NCI-H460 (cell line): Measurements from ENCODE around the gene MYLK. TPM values are rescaled to one million over a fixed set of nuclear protein-coding genes. Genes with fewer than 3 reads are reported as not detected.

Experiments
- DNase-seq: peaks from one replicate; pipeline ENCODE4 v3.0.0-alpha.2; 2016; ENCODE audit warnings: low read depth; ENCODE audit errors: extremely low read depth
- total RNA-seq: library from RNA; depleted of rRNA; stranded (reverse); fragments of >200 nt; shearing (Covaris generic); gene quantifications from 2 replicates; pipeline ENCODE4 v1.2.3, GENCODE V29; 2014

The MYLK gene
- total RNA-seq, 1 experiment from 2014 or later: not detected

DNA sequence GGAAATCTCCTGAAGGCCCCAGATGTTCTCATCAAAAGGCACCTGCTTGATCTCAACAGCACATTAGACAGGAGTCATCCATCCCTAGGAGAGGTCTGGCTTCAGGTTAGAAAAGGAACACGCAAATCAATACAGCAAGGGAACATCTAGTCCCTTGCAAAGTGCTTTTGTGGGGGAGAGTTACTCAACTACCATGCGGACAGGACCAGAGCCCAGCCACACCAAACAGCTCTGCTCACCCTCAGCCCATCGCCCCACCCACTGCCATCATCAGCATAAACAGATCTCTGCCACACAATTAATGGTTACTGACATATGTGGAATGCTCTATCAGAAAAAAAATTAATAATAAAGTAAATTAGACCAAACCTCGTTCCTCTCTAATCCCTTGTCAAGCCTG is 85.6 kb downstream of the MYLK start:
- no peak for DNase-seq

DNA sequence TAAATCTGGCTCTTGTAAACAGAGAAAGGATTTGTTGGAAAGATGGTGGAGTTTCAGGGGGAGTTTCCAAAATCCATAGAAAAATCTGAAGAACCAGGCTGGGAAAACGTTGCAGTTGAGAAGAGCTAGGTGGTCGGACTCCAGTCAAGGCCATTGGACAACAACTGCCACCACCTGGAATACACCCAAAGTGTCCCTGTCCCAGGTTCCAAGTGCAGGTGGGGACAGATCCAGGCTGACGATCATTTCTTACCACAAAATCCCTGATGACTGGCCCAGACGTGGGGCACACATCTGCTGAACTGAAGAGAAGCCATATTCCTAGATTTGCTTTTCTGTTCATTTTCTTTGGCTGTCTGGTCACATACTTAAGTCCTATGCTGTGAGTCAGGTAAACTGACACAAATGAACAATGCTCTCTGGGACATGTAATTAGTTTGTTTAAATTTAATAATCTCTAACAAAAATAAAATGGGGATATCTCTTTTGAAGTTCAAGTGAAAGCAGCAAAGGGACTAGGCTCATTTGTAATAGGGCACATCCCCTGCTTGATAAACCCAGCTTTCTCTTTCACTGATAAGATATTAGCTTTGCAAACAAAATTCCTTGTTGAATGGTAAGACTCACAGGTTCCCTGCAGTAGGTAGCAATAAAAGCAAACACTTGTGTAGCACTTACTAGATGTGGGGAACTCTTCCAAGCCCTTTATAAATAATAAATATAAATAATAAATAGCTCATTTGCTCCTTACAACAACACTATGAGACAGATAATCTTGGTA is 88.5 kb downstream of the MYLK start:
- no peak for DNase-seq

DNA sequence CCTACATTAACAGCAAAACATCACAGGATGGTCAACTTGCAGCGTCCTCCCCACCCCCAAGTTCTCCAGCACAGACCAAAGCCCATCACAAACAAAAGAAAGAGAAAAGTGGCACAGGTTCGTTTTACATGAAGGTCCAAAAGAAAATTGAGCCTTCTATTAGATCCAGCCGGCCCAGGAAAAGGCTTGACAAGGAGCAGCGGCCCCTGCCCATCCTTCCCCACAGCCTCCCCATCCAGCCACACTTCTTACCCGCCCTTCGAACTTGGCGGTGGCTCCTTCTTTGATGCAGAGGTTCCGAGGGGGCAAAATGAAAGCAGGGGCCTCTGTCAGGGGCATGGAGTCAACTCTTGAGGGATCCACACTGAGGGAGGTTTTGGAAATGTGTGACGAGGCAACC is 90.7 kb downstream of the MYLK start:
- no peak for DNase-seq

DNA sequence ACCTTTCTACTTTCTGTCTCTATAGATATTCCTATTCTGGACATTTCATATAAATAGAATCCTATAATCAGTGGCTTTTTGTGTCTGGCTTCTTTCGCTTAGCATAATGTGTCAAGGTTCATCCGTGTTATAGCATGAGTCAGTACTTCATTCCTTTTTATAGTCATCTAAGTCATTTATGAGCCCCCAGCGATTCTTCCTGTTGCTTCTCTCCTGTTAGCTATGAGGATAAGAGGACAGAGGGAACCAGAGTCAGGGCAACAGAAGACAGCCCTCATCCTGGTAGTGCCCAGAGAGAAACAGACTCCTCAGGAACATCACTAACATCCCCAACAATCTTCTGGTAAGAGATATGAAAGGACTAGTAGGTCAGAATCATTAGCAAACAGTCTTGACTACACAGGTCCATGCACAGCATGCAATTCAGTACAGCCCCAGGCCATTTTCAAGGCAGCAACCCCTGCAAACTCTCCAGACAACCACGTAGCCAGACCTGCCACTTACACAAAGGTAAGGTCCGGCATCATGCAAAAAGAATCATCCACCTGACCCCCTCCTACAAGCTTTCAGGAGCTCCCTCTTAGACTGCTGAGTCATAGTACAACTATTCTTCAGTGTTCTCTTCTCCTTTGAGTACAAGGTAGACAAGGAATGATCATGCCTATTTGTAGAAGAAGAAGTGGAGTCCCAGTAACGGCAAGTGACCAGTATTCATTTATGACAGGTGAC is 91.5 kb downstream of the MYLK start:
- DNase-seq: no peak

DNA sequence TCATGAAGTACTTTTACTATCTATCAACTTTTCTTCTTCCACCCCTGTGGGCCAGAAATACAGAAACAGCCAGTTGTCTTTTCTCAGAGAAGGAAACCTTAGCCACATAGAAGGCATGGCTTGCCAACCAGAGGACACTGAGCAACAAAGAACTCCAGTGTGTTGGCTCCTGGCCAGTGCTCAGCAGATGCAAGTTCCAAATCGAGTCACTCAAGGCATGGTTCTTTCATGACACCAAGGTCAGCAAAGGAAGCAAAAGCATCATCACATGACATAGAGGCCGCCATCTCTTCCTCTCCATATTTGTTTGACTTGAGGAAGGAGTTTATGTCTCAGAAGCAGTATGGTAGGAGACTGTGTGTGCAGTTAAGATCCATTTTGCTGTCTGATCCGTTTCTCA is 92.2 kb downstream of the MYLK start:
- no peak for DNase-seq

DNA sequence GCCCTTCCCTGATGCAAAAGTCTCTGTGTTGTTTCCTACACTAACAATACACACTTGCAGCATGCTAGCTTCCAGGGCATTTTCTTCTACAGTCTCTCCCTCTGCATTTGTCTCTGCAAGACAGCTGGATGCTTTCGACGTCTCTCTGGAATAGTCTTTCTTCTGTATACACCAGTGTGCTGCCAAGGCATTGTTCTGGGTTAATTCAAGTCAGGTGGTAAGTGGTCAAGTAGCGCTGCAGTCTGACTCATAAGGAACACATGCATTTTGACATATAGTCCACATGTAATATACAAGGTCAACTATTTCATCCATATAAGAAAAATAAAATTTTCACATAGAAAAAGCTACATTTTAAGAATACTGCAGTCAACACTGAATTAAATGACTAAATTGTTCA is 92.7 kb downstream of the MYLK start:
- DNase-seq: no peak

DNA sequence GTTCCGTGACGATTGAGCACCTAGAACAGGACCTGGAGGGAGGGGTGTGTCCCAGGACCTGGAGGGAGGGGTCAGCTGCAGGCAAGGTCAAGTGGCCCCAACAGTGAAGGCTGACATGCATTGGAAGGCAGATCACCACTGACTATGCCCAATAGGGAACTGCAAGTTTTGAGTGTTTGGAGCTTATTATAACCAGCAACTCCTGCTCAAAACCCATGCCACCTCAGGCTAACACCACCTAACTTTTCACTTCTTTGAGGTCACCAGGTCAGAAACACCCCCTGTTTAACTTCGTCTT is 93.1 kb downstream of the MYLK start:
- no peak for DNase-seq

DNA sequence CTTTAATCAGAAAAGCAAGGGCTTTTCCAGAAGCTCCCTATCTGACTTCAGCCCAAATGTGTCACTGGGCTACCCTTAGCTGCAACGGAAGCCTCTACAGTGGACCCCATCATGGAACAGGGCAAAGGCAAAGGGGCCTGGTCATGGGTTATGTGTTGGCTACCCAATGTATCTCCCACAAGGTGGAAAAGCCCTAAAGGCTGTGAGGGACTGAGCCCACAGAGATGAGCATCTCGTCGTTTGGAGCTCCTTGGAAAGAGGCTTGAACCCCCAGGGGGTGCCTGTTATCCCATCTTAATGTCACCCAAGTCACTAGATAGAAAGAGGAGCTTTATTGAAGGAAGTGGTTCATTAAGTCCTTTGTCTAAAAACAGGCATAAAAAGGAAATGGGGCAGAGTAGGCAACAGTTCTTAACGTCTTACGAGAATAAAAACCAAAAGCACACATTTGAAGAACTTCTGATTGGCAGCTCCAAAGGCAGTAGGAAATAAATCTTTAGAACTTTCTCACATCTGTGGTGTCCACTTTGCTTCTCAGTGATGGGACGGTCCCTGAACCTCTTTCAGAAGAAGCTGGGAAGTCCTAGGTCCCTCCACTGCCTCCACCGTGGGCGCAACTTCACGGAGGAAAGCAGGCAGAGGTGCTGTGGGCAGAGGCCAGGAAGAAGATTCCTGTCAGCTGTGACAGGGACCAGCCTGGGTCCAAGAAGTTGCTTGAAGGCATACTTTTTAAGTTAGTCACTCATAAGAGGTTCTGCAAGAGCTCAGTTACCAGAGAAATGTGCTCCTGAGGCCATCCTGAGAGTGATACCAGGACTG is 93.7 kb downstream of the MYLK start:
- no peak for DNase-seq

DNA sequence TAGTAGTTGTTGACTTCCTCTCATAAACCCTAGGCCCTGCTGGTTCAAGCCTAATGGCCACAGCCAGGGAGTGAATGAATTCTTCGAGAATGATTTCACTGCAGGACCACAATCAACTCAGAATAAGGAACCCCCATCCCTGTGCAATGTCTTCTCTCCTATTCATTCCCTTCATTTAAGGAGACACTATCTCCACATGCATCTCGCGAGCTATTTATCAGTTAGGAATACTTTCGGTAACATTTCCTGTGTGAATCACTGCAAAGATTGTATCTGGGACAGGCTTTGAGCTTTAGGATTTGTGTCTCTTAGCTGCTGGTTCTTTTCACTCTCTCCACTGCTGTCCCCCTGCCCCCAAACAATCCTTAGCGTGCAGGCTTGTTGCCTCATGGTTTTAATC is 94.4 kb downstream of the MYLK start:
- DNase-seq: no peak

DNA sequence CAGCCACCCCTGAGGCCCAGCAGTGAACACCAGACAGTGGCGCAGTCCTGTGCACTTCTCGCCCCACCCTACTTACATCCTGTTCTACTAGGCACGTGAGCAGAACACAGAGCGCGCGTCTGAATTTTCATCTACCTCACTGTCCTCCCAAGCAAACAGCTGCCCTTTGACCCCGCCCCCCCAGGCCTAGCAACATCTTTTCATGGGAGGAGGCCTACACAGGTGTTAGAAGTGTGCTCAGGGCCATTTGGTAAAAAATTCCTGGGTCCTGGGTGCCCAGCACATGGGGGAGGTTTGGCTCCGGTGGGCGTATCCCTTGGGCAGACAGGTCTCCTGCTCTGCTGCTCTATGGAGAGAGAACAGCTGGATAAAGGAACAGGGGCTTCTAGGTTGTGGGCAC is 95.0 kb downstream of the MYLK start:
- no peak for DNase-seq

DNA sequence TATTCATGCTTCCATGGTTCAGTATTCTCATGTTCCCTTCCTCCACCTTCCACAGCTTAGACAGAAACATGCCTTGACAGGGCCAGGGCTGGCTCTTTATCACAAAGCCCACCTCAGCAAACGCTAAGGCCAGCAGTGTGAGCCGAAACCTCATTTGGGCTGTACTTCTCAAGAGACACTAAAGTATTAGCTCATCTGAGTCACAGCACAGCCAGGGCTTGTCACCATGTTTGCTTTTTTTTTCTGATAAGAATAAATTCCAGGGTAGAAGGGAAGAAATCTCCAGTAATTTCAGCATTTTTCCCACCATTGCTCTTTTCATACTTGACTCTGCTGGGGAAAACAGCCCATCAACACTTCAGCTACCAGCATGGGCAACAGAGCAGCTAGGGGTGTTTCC is 95.4 kb downstream of the MYLK start:
- no peak for DNase-seq

DNA sequence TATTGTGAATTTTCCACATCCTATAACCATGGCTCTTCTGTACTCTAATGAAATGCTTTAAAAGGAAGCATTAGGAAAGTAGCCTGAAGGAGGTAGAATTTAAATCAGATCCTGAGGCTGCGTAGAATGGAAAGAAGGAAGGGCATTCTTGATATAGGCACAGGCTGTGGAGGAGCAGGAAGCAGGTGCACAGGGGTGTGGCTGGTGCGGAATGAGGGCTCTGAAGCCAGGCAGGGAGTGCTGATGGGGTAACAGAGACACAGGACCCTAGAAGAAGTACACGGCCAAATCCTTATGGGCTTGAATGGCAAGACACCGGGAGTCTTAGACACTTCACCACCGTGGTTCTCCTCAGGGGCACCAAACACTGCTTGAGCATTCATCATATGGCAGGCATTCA is 97.0 kb downstream of the MYLK start:
- DNase-seq: no peak

DNA sequence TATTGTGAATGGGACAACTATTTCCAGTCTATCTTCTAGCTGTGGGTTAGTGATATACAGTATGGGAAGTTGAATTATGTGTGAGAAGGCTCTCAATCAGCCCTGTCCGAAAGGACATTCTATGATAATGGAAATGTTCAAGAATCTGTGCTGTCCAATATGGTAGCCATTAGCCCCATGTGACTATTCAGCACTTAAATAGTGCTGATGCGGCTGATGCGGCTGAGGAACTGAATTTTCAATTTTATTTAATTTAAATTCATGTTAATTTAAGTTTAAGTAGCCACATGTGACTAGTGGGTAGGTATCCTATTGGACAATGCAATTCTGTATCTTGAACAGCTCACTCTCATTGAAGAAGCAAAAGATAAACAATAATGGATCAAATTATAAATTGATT is 98.5 kb downstream of the MYLK start:
- no peak for DNase-seq

DNA sequence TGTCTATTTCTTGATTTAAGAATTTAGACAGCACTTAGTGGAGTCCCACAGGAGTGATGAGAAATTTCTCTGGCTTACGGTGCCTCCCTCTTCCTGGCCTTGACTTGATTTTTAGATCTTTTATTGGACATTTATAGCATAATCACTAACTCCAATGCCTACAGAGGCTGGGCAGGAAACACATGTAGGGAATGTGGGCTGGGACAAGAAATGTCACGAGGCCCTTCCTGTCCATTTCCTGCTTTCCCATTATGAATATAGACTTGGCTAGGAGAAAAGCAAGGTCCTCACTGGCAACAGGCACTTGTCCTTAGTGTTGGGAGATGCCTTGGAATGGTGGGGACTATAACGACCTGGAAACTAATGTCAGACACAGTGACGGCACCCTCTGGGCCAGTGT is 100.3 kb downstream of the MYLK start:
- no peak for DNase-seq

DNA sequence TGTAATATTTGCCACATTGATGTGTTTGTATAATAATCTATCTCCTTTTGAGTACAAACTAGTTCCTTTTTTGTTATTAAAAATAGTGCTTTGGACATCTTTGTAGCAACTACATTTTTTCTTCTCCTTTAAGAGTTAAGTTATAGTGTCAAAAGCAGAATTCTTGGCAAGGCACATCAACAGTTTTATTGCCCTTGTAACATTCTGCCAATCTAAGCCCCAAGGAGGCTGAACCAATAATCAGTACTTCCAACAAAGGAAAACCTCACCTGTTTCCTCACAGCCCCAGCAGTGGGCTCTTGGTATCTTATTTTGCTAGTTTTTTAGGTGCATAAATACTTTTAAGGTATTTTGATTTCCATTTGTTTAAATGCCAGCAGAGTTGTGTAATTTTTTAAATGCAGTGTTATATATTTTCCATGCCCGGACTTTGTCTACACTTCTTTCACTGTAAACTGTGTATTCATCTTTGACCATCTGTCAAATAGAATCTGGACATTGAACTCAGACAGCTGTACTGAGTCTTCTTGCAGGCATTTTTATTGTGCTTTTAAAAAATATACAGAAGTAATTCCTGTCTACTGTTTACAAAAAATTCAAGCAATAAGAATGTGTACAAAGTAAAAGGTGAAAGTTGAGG is 101.0 kb downstream of the MYLK start:
- no peak for DNase-seq

DNA sequence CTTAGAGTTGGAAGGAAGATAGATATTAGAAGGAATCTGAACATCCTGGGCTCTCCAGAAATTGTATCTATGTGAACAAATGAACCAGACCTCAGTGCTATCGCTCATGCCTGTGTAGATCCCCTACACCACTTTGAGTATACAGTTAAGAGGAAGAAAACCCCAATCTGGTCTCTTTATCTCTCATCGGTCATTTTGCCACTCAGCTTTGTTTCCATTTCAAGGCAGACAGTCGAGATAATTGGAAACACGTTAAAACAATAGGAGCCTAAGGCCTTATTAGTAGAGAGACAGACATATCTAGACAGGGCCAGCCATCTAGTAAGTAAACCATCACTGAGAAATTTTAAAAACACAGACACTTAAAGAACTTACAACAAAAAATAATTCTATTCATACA is 101.6 kb downstream of the MYLK start:
- no peak for DNase-seq

DNA sequence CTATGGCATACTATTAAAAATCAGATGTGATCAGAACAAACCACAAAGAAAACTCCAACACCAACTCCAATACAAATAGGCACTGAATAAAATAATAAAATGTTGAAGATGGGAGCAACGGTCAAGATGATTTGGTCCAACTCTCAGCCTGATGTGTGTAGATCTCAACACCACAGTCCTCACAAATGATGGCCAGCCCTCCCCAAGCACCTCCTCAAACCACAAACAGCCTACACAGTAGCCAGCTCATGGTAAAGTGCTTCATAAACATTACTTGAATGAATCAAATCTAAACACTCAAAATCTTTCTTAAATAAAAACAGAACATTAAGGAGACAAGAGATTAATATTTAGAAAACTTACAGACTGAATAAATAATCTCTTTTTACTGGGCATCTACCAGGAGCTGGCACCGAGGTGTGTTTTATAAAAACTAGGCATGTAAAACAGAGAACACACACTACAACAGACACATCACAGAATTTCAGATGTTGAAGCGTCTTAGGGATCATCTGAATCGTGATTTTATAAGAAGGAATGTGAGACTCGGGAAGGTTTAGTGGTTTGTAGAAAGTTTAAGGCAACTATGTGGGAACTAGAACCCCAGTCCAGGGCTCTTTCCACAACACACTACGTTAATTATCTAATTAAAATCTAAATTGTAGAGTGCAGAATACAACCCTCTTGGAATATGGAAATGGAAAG is 102.4 kb downstream of the MYLK start:
- no peak for DNase-seq

DNA sequence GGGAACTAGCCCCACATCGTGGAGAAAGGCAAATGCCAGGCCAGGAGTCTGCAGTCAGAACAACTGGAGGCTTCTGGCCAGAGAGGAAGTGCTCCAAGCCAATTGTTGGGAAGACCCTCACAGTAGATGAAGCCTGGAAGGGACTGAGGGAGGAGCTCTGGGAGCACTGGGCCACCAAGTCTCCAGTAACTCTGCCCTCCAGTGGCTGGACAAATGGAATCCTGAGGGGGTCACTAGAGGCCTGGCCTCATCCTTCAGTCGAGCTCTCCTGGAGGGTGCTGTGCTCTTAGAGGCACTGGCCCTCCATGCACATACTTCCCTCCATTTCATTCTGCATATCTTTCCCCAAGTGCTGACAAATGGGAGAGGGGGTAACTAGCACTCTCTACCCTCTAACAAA is 103.0 kb downstream of the MYLK start:
- no peak for DNase-seq

DNA sequence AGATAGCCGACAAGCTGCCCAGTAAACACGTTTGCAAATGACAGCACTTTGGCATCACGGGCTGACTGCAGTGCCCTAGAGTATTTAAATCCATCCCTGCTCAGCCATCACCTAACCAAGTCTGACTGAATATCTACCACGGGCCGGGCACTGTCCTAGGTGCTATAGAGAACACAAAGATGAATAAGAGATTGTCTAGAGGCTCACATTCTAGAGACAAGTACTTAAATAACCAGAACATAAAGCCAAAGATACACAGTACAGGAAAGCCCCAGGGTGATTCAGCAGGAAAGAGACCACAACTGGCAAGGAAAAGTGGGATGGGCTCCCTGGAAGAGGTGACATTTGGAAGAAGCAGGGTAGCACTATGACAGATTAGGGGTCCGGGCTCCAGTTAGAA is 103.5 kb downstream of the MYLK start:
- no peak for DNase-seq

DNA sequence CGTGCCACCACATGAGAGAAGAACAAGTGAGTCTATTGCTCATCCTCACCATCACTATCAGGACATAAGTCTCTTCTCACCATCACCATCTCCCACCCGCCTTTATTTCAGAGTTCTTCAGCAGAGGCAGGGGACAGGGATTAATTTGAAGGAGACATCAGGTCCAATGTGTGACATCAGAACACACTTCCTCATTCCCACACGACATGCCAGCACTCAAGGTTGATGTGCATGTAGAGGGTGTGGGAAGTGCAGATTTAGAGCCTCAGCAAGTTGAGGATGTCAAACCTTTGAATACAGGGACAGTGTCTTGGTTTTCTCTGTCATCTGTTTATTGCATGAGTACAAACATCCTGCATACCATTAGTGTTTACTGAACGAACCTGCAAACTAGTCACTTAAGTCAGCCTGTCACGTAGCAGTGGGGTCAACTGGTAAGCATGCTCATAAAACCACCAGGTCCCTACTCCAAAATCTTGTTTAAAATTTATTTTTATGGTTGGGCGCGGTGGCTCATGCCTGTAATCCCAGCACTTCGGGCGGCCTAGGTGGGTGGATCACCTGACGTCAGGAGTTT is 104.4 kb downstream of the MYLK start:
- DNase-seq: no peak
